ENCODE results near the gene TRMO.
A peak's percentile ranks its signal among the peaks of the same experiment; 100 is the strongest.

TRMO gene

GRCh38 chr9:97924386-97924785, 2.1 kb upstream of the TRMO start:
- DNase-seq (ENCODE audit: extremely low read depth, low read depth), result no peak
- no peak for TF ChIP-seq CTCF (IDR thresholded peaks at IDR 0.05; ENCODE audit: low read depth, low read length)

- DNase-seq (ENCODE audit: extremely low read depth, low read depth), result peak; percentile 62
Observed at GRCh38 chr9:97923529-97924108, 1.3 kb upstream of the TRMO start.

GRCh38 chr9:97919217-97919813, 3.0 kb downstream of the TRMO start:
- no peak for DNase-seq (ENCODE audit: extremely low read depth, low read depth)
- TF ChIP-seq CTCF (IDR thresholded peaks at IDR 0.05; ENCODE audit: low read depth, low read length), result no peak

More at GRCh38 chr9:97923529-97924108, 1.3 kb upstream of the TRMO start:
- peak; percentile 64 for TF ChIP-seq CTCF (IDR thresholded peaks at IDR 0.05; ENCODE audit: low read depth, low read length)

- DNase-seq (ENCODE audit: extremely low read depth, low read depth), result no peak
- no peak for TF ChIP-seq CTCF (IDR thresholded peaks at IDR 0.05; ENCODE audit: low read depth, low read length)
Observed at GRCh38 chr9:97918611-97919010, 3.7 kb downstream of the TRMO start.

GRCh38 chr9:97911970-97912369, 10.3 kb downstream of the TRMO start:
- no peak for TF ChIP-seq CTCF (IDR thresholded peaks at IDR 0.05; ENCODE audit: low read depth, low read length)
- DNase-seq (ENCODE audit: extremely low read depth, low read depth), result no peak

GRCh38 chr9:97911528-97911927, 10.8 kb downstream of the TRMO start:
- TF ChIP-seq CTCF (IDR thresholded peaks at IDR 0.05; ENCODE audit: low read depth, low read length), result no peak
- no peak for DNase-seq (ENCODE audit: extremely low read depth, low read depth)

- DNase-seq (ENCODE audit: extremely low read depth, low read depth), result no peak
- TF ChIP-seq CTCF (IDR thresholded peaks at IDR 0.05; ENCODE audit: low read depth, low read length), result no peak
Observed at GRCh38 chr9:97910357-97910756, 11.9 kb downstream of the TRMO start.

All from AG09319 (cell line).